ENCODE results near the gene VPS16.

VPS16 gene

DNA sequence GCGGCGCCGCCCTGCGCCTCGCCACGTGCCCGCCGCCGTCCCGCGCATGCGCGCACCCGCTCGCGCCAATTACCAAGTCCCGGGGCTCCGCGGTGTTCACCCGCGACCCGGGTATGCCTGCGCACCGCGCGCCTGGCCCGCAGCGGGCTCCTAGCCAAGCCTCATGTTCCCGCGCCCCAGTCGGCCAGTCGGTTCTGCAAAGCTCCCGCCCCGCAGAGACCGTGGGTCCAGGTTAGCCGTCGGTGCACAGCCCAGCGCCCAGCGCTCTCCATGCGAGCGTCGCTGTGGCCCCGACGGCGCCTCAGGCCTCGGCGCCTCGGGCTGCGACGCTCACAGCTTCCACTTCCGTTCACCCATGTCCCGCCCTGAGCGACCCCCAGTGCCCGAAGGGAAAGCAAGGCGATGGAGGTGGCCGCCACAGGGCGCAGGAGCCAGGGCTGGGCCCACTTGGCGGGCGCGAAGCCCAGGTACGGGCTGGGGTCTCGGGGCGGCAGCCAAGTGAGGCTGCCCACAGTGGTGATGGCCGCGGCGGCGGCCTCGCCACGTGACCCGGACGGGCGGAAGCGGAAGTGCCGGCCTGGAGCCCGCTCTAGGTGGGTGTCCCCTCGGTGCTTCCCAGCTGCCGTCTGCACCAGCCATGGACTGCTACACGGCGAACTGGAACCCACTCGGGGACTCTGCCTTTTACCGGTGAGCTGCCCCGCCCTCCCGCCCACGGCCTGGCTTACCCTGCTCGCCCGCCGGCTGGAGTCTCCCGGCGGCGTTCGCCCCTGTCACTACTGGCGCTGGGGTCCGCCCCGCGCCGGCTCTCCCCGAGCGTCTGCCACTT, at the start of gene VPS16, which contains the start of gene PCED1A:
Gene VPS16 (plus strand): TSS at position 608 of the 829 bp plus-strand sequence. CDS start 30 bp downstream, at position 638.
Gene PCED1A (minus strand): TSS at position 518 of the 829 bp plus-strand sequence. CDS start 743 bp downstream, outside the sequence.
- DNase-seq = peak; percentile 72

DNA sequence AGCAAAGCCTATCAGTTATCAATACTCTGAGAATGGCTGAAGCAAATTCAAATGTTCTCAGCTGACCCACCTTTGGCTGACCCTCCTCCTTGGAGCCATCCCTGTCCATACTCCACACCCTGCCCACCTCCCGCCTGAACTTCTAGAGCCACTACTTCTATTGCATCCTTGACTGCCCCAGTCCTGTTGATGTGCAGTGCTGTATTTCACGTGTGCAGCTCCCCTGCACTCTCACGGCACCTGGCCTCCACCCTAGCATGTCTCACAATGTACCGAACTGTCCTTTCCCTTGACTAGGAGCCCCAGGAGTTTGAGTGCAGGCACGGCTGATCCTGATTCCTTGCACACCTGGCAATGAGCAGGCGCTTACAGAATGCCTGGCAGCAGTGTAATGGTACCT, 47.1 kb upstream of the VPS16 start:
- DNase-seq = no peak

DNA sequence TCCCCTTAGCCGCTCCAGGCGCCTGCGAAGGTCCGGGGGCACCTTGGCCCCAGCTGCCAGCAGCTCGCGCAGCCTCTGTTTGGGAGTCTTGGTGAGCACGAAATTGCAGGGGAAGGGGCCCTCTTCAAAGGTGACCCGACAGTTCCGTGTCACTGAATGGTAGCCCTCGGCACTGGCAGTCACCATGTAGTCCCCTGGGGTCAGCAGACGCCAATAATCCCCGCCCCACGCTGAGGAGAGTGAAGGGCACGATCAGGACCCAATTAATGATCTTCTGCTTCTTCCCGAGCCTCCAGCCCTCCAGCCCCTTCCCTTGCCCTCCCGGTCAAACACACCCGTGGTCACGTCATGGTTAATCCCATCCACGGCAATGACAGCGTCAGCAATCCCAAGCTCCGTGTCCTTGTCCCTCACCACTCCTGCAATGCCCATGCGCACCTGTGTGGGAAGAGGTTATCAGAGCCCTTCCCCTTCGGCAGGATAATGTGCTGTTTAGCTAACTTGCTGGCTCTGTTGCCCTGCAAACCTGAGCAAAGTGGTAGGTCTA, 46.3 kb upstream of the VPS16 start:
- DNase-seq = no peak

DNA sequence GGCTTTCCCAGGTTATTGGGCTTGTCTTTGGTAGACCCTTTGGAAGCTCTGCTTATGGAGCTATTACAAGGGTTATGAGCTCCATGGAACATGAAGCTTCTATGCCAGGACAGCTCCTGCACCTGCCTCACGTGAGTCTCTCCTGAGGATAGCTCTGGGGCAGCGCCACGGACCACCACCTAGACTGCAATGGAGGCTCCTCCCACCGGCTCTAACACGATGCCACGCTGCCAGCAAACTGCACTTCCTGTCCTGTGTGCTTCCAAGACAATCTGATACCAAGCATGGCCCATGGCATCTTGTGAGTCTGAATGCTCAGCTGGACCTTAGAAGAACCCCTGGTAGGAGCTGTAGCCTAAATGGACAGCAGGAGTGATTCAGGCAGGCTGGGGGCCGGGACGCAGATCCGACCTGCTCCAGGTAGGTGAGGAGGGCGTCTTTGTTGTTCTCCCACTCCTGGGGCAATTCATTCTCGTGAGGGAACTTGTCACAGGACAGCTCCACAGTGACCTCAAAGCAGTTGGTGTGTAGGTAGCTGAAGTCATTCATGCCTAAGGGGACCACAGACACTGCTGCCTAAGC, 45.6 kb upstream of the VPS16 start:
- DNase-seq = no peak

DNA sequence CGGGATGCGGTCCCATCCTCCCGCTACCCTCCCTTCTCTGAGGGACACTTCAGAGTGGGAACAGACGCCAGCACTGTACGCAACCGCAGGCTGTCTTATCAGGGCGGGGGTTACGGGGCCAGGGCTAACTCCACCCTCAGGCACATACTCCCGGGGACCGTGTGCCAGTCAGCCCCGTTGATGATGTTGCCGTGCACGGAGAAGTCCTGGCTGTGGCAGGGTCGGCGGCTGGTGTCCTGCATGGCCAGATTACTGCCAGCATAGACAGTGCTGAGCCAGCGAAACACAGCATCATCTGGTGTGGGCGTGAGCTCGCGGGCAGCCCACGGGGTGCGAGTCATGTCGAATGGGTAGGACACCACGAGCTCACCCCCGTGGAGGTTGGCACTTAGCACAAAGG, 45.1 kb upstream of the VPS16 start:
- DNase-seq = no peak

DNA sequence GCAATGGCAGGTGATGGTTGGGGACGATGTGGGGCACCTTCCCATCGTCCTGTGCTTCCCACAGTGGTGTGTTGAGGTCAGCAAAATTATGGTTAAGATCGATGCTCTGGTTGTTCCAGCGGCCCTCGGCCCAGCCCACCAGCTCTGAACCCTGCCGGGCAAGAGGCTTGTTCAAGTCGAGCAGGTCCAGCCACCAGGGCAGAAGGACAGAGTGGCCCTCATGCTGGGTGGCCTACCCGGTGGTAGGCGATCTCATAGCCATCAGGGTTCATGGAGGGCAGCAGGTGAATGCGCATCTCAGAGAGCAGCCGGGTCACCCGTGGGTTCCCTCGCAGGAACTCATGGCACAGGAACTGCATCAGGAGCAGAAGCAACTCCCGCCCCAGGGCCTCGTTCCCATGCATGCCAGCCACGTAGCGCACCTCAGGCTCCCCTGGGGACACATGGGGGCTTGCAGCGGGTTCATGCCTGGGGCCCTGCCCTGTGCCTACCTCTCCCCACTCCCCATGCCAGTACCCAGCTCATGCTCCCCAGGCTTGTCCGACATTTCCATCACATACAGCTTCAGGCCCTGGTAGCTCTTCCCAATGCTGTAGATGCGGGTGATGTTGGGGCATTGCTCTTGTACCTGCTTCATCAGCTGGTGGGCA, 44.4 kb upstream of the VPS16 start:
- no peak for DNase-seq

DNA sequence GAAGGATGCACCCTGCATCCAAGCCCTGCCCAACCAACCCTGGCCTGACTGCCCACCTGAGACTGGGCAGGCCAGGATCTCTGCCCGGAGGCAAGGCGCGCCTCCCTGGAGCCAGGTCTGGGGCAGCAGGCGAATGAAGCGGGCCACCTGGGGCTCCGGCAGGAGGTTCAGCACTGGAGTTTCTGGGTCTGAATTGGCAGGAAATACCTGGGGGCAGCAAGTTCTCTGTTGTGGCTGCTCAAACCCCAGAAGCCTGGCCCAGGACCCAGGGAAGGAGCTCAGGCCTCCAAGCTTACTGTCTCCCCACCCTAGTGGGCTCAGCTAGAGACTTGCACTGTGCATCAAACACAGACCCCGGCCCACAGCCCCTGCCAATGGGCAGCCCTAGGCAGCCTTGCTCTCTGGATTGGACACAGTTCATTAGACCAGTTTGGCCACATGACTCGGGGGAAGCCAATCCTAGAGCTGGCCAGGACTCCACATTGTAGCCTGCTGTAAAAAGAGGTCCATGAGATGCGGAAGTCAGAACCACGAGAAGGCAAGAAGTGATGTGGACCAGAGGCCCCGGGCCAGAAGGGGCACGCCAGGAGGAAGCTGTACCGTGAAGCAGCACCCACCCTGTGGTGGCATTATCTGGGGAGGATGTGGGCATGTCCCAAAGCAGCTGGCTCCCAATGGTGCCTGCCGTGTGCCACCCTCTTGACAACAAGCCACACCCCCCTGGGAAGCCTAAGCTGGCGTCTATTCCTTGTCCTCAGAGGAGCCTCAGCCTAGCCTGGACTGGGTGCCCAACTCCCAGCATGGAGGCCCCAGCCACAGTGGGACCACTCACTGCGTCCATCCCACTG, 43.2 kb upstream of the VPS16 start:
- DNase-seq = no peak

DNA sequence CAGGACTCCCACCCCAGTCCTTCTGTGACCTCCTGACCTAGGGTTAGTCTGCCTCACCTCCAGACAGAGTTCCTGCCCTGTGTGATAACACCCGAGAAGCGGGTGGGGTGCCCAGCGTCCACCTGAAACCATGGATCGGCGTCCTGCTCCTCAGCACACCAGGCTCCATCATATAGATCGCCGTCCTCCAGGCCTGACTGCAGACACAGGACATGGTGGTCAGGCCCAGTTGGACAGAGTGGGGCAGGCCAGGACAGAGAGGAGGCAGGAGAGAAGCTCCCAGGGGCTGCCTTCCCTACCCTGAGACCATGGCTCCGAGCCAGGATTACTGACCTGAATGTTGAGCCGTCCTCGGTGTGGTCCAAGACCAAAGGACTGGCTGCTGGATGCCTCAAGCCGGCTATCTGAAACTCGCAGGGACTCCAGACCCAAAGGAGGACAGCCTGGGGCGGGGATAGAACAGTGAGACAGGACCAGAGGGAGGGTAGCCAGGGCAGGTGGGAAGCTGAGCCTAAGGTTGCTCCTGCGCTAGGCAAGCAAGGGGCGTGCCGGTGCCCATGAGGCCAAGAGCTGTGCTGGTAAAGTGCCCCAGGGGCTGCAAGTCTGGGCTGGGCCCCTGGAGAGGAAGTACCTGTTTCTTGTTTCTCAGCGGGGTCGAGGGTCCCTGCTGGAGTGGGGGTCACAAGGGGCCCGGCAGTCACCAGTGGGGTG, 42.3 kb upstream of the VPS16 start:
- no peak for DNase-seq

DNA sequence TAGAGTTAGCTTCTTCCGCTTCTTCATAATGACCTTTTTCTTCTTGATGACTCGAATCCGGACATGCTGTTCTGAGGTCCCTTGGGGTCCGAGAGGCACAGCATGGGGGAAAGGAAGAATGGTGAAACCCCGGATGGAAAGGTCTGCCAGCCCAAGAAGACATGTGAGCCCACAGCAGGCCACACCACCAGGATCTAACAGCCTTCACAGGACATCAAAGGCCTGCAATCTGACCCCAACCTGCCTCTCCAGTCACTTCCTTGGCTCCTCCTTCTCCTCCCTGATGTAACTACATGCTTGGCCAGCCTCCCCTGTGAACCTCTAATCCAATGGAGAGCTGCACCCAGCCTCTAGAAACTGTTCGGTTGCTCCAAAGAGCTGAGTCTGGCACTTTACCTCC, 41.7 kb upstream of the VPS16 start:
- DNase-seq = no peak

DNA sequence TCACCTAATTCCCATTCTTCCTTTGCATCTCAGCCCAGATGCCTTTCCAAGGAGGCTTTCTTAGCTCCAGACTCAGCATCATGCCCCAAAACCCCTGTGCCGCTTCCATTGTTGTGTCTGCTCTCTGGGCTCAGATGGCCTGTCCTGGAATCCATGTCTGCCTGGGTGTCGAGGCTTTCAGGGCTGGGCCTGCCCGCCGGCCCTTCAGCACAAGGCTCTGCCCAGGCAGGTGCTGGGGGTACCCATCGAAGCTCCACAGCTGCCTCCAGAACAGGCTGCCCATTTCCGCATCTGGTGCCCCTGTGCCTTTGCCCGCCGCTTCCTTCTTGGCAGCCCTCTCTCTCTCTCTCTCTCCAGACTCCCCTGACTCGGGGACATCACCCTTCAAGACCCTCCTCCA, 41.3 kb upstream of the VPS16 start:
- DNase-seq = no peak

DNA sequence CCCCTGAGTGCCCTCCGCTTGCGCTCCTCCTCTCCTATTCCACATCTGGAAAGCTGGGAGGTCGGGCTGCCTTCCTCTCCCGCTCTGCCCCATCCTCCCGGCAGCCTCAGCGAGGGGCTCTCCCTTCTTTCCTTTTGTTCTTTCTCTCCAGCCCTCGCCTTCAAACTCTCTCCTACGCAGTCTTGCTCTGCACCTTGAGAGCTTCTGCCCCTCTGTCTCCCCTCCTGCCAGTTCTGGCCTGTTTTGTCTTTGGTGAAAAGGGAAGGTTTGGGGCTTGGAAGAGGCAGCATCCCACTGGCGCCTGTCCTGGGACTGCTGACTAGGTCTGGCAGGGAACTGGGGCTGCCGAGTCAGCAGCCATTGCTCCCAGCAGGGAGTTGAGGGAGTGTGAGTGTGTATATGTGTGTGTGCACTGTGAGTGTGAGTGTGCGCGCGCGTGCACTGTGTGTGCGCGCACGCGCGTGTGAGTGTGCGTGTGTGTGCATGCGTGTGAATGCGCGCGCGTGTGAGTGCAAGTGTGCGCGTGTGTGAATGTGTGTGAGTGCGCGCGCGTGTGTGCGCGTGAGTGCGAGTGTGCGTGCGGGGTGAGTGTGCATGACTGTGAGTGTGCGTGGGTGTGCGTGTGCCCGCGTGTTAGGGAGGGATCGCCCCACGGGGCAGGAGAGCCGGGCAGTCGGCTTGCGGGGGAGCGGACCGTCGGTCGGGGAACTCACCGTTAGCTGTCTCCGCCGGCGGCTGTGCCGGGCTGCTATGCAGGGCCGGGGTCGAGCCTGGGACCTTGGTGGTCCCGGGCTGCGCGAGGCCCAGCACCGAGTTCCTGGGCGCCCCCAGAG, 40.6 kb upstream of the VPS16 start:
- peak; percentile 19 for DNase-seq

DNA sequence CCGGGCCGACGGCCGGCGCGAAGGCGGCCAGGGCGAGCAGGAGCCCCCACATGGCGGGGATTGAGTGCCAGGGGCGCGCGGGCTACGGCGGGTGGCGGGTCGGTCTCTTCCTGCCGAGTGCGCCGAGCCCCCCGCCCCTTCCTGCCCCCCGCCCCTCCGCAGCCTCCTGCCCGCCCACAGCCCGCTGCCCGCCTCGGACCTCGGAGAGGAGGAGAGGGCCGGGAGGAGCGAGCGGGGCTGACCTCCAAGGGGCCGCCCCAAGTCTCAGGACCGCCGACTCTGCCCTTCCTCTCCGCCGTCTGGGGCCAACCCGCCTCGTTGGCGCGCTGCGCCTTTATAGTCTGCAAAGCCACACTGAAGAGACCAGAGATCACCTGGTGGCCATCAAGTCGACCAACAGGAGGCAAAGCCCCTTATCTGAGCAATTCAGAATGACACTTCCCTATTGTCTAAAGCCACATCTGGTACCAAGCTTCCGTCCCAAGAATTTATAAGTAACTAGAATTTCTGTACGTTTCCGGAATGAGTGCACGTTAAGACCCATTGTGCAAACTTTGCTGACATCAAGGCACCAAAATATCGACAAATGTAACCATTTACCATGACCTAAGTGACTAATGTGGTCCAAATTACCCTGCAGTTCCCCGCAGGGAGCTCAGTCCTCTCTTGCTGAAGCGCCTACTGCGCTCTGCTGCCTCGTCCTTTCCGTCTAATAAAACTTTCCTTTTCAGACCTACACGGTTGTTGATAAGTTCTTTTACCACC, 39.8 kb upstream of the VPS16 start, which contains the start of gene CPXM1:
Gene CPXM1 (minus strand): TSS at position 107 of the 765 bp plus-strand sequence. CDS start 55 bp downstream, at position 52.
- DNase-seq = peak; percentile 90

DNA sequence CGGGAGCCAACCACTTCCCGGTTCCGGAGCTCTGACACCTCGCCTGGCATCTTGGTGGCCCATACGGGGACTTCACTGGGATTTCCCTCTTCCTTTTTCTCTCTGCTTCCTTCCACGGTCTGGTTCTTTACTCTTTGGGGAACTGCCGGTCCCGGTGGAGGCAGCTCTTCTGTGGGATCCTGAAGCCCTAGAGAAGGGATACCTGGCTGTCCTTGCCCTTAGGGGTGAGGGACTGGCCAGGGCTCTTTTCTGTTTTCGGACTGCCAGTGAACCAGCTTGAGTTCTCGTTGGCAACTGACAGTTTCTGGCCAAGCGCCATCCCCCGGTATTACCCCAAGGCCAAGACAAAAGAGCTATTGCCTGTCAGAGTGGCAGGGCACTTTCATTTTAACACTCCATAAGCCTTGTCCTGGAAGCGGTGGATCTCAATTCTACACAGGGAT, 39.2 kb upstream of the VPS16 start:
- DNase-seq = peak; percentile 30

DNA sequence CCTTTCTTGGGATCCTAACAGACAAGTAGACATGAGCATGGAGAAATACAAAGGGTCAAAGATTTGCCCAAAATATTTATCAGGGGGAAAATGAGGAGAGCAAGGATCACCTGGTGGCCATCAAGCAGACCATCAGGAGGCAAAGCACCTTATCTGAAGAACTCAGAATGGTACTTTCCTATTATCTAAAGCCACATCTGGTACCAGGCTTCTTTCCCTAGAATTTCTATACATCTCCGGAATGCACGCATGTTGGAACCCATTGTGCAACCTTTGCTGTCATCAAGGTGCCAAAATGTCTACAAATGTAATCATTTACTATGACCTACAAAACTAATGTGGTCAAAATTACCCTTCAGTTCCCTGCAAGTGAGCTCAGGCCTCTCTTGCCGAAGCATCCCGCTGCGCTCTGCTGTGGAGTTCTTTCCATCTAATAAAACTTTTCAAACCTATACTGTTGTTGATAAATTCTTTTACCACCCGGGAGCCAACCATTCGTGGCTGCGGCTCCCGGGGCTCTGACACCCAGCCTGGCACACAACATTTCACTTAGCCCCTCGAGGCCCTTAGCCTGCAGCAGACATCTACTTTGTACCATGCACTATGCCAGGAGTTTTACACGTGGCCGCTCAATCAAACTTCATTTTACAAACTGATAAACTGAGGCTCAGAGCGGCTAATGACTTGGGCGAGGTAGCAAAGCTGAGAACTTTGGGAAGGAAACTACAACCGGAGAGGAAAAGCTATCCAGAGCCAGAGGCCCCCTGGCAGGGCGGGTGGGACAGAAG, 36.3 kb upstream of the VPS16 start:
- DNase-seq = no peak

DNA sequence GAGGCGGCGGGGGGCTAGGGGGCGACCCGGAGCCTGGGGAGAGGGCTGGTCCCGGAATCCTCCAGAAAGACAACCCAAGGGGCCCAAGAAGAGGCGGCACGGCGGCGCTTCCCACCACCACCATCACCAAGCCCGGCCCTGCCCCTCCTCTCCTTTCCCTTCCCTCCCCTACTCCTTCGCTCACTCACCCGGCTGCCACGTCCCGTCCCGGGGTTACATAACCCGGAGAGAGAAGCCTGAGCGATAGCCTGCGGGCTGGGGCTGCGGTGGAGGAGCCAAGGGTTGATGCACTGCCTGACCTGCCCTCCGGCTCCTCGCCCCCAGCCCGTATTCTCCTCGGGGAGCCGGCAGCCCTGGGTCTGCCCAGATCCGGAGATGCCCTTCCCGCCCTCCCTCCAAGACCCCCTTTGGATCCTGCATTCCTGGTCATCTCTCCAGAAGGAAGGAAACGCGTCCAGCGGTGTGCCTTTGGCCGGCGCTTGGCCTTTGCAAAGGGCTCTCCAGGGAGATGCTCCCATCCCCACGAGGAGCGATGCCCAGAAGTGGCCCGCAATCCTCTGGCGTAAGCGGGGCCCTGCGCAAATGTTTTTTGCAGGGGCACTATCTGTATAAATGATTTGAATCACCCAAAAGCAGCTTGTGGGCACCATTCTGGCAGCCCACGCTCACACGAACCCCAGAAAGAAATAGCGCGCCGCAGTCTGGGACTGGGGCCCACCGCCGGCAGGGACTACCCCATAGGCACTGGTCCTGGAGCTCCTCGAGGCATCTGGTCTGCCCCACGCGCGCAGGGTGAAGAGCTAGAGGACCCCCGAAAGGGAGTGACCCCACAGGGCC, 35.5 kb upstream of the VPS16 start:
- DNase-seq = no peak

DNA sequence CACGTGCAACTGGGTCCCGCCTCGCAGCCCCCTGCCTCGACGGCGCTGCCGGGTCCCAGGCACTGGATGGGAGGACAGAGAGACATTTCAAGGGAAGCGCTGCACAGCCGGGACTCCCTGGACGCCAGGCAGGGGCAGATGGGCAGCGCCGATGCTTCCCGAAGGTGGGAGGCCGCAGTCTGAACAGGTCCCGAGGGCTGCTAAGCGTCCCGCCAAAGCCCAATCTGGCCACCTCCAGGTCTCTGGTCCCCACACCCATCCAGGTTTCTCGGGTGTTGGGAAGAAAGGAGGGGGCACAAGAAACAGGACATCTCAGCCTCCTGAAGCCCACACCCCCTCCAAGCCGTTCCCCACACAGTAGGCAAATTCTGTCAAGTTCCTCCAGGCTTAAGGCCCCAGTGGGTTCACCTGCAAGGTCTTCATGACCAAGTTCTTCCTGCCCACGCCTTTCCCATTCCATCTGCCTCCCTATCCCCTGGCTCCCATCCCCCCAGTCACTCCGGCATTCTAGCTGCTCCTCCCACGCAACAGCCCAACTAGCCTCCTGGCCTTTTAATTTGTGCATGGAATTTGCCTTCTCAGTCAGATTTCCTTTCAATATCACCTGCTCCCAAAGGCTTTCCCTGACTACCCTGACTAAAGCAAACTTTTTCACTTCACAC, 34.7 kb upstream of the VPS16 start:
- DNase-seq = no peak

DNA sequence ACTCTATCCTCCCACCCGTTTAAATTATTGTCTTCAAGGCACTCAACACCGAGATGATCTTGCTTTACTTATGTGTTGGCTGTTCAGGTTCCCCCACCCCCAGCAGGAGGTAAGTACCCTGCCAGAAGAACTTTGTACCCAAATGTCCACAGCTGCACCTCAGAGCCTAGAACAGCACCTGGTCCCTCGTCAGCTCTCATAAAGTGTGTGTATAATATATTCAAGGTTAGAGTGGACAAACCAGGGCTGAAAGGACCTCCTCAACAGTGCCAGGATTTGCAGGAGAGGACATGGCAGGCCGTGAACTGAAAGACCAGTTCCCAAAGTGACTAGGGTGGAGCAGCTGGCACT, 34.2 kb upstream of the VPS16 start:
- DNase-seq = no peak

DNA sequence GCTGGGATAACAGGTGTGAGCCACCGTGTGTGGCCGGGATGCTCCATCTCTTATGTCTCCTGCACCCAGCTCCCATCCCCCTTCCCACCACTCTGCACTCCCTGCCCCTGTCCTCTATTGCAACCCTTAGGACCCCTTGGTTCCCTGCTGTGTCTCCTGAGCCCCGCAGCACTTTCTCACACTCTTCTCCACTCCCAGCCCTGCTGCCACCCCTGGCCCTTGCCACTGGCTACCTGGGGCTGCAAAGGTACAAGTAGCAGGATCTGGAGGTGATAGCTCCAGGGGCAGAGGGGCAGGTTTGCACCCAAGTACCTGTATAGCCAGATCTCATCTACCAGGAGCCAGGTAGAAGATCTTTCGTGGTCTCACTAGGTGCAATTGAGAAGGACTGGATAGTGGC, 33.5 kb upstream of the VPS16 start:
- DNase-seq = no peak
